ENCODE results near the gene TOPAZ1.

Gene TOPAZ1

DNA sequence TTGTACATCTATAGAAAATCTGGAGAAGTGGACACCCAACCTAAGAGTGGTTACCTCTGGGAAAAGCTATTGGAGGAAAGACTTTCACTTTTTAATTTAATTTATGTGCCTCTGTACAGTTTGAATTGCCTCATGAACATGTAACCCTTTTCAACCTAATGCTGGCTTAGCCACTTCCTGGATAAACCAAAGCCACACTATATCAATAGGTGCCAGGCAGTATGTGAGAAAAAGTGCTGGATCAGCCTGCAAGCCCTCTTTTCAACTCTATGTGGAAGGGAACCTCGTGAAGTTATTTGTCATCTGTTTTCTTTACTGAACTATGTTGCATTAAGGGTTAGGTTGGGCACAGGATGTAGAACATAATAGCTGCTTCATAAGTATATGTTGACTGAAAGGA, 9.3 kb upstream of the TOPAZ1 start:
- Histone ChIP-seq H3K4me3 (no peak overlapping the region), H3K27ac (no peak overlapping the region)
- no peak for DNase-seq (ENCODE audit: low spot score)
- TF ChIP-seq, protein P1, sequence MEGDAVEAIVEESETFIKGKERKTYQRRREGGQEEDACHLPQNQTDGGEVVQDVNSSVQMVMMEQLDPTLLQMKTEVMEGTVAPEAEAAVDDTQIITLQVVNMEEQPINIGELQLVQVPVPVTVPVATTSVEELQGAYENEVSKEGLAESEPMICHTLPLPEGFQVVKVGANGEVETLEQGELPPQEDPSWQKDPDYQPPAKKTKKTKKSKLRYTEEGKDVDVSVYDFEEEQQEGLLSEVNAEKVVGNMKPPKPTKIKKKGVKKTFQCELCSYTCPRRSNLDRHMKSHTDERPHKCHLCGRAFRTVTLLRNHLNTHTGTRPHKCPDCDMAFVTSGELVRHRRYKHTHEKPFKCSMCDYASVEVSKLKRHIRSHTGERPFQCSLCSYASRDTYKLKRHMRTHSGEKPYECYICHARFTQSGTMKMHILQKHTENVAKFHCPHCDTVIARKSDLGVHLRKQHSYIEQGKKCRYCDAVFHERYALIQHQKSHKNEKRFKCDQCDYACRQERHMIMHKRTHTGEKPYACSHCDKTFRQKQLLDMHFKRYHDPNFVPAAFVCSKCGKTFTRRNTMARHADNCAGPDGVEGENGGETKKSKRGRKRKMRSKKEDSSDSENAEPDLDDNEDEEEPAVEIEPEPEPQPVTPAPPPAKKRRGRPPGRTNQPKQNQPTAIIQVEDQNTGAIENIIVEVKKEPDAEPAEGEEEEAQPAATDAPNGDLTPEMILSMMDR (IDR thresholded peaks at IDR 0.05) = no peak

DNA sequence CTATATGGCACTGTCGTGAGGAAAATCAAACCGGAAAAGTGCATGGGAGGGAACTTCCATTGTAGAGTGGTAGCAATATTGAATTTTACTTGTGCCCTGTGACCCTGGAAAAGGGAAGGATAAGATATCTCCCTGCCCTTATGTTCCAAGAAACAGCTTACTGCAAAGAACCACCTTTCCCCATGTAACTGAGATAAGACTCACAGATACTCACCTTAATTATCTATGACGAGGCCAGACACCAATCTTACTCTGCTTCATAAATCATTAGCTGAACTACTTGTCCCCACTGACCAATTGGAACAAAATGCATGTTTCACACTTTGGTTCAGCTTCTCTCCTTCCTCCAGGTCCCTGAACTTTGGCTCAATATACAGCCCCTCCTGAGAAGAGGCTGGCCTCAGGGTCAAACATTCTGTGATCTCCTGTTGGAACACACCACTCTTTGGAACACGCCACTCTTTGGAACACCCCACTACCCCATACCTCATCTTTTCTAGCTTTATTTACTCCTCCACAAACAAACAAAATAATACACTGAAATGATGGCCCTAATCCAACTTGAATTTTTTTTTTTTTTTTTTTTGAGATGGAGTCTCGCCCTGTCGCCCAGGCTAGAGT, 6.9 kb upstream of the TOPAZ1 start:
- H3K27ac ChIP-seq = no peak overlapping the region
- TF ChIP-seq, protein P1 (IDR thresholded peaks at IDR 0.05) = no peak
- H3K4me3 ChIP-seq = no peak overlapping the region
- DNase-seq (ENCODE audit: low spot score) = no peak

DNA sequence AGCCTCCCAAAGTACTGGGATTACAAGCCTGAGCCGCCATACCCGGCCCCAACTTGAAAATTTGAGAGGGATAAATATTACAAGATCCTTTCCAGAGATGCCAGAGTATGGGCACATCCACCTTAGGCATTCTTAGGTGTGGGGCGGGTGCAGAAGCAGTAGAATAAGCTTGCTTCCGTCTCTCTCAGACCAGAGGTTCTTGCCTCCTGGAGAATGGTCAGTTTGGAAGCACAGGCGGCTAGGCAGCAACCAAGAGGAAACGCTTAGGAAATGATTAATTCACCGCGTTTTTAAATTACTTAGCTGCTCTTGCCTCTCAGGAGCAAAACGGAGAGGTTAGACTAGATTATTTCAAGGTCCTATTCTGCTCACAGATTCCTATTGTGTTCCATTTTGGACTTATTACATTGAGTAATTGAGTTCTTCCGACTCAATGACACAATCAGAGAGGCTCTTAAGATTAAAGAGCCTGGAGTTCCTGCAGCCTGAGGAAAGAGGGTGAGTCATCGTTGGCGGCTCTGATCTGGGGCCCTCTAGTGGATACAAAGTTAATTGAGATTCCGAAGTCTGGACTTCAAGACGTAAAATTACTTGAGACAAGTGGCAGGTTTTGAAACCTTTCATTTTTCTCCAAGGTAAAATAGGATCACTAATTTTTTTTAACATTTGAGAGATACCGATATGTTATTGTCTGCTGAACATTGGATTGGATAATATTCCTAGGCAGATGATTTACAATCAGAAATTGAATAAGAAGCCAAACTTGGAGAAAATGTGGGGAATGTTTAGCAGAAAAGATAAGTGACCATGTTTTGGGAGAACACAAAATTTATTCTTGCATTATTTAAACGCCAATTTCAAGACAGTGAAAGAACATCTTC, 5.8 kb upstream of the TOPAZ1 start:
- Histone ChIP-seq H3K27ac (no peak overlapping the region), H3K4me3 (no peak overlapping the region)
- TF ChIP-seq, protein P1 (IDR thresholded peaks at IDR 0.05) = peak; percentile 61
- no peak for DNase-seq (ENCODE audit: low spot score)

DNA sequence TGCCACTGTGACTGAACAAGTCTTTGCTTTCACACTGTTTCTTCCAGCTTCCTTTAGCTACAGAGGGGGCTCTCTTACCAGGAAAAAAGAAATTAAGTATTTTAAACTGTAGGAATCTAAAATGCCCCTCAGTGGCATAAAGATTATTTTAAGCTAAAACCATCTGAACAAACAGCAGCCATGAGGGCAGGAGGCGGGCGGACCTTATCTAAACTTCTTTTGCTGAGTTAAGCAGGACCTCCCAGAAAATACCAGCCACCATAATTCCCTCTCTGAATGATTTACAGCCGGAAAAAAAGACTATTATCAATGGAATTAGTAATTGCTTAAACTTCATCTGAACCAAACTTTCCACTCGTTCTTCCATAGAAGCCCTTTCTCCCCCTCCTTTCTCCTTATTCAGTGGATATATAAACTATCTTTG, 5.2 kb upstream of the TOPAZ1 start:
- no peak for DNase-seq (ENCODE audit: low spot score)
- Histone ChIP-seq H3K27ac (no peak overlapping the region), H3K4me3 (no peak overlapping the region)
- TF ChIP-seq, protein P1 (IDR thresholded peaks at IDR 0.05) = no peak

DNA sequence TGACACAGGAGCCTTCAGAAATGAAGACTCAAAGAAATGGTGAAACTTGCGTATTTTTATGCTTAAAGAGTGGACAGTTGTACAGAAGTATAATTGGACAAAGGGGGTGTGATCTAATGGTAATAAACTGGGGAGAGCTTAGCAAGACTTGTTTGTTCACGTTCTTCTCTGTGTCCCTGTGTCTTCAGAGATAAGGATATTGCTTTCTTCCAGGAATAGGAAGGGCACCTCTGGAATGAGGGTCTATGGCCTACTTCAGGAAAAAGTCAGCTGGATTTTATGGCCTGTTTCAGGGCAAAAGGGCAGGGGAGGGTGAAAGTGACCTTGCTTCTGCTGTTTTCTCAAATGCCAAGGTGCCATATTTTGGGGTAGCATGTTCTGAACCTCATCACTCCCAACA, 4.5 kb upstream of the TOPAZ1 start:
- no peak for DNase-seq (ENCODE audit: low spot score)
- Histone ChIP-seq H3K27ac (no peak overlapping the region), H3K4me3 (no peak overlapping the region)
- TF ChIP-seq, protein P1 (IDR thresholded peaks at IDR 0.05) = no peak

DNA sequence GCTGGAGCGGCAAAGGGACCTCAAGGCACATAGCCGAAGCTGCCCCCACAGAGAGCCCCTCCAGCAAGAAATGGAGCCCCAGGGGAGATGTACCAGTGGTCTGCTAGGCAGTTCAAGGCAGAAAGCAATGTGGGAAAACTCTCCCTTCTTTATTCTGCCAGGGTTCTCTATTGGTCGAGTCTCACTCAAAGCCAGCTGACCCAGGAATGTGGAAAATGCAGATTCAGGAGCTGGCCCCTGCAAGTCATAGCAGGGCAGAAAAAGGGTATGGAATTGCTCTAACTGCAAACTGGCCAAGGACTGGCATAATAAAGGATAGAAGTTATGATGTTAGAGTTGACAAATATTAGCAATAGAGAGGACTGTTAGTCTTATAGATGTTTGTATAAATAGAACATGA, 4.0 kb upstream of the TOPAZ1 start:
- DNase-seq (ENCODE audit: low spot score) = no peak
- TF ChIP-seq, protein P1 (IDR thresholded peaks at IDR 0.05) = no peak
- Histone ChIP-seq H3K27ac (no peak overlapping the region), H3K4me3 (no peak overlapping the region)

DNA sequence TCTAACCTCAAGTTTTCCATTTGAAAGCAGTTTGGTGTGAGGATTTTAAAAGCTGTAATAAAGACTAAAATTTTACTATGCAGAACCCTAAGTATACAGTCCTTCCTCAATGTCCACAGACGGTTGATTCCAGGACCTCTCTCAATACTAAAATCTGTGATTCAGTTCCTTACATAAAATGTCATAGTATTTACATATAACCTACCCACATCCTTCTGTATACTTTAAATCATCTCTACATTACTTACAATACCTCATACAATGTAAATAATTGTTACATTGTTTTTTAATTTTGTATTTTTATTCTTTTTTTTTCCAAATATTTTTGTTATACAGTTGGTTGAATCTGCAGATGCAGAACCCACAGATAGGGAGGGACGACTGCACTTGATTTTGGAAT, 2.8 kb upstream of the TOPAZ1 start:
- Histone ChIP-seq H3K27ac (no peak overlapping the region), H3K4me3 (no peak overlapping the region)
- TF ChIP-seq, protein P1 (IDR thresholded peaks at IDR 0.05) = no peak
- no peak for DNase-seq (ENCODE audit: low spot score)
